Effector memory CD4-positive, alpha-beta T cell (primary cell): ENCODE results near the gene RSPH9.

ENCODE experiments used
- DNase-seq, 3 donors: peaks; one replicate each; pipeline ENCODE4 v3.0.0-alpha.2; 2020
- H3K27ac ChIP-seq: 2 replicates; pipeline ENCODE4 v1.7.0; 2013; ENCODE audit warnings: mild to moderate bottlenecking, low read length, moderate library complexity; ENCODE audit not compliant: insufficient read depth, poor library complexity, severe bottlenecking
- H3K27me3 ChIP-seq: replicated peaks from 2 replicates; pipeline ENCODE4 v1.7.0; 2013; ENCODE audit warnings: mild to moderate bottlenecking, low read length; ENCODE audit not compliant: insufficient read depth, control insufficient read depth, poor library complexity, severe bottlenecking
- H3K36me3 ChIP-seq: 2 replicates; pipeline ENCODE4 v1.7.0; 2013; ENCODE audit warnings: mild to moderate bottlenecking, low read length, moderate library complexity; ENCODE audit not compliant: control insufficient read depth, insufficient read depth
- H3K4me1 ChIP-seq: 2 replicates; pipeline ENCODE4 v1.7.0; 2013; ENCODE audit warnings: low read length, mild to moderate bottlenecking; ENCODE audit not compliant: control insufficient read depth, insufficient read depth, poor library complexity, severe bottlenecking
- H3K4me3 ChIP-seq: 2 replicates; pipeline ENCODE4 v1.7.0; 2013; ENCODE audit warnings: low read length, low read depth, mild to moderate bottlenecking; ENCODE audit not compliant: insufficient read depth, poor library complexity, severe bottlenecking
- H3K9me3 ChIP-seq: 2 replicates; pipeline ENCODE4 v1.7.0; 2013; ENCODE audit warnings: mild to moderate bottlenecking, low read length, moderate library complexity; ENCODE audit not compliant: control insufficient read depth

RSPH9 gene

GRCh38 chr6:43674291-43674690 is 29.5 kb downstream of the RSPH9 start:
- Histone ChIP-seq H3K4me3 (no peak overlapping the region), H3K4me1 (no peaks in the 10 kb centered on the region), H3K36me3 (peaks cover 87% of the 10 kb centered on the region), H3K27ac (no peak overlapping the region), H3K9me3 (no peaks in the 10 kb centered on the region), H3K27me3 (no peaks in the 10 kb centered on the region)
- no peak for DNase-seq

DNA sequence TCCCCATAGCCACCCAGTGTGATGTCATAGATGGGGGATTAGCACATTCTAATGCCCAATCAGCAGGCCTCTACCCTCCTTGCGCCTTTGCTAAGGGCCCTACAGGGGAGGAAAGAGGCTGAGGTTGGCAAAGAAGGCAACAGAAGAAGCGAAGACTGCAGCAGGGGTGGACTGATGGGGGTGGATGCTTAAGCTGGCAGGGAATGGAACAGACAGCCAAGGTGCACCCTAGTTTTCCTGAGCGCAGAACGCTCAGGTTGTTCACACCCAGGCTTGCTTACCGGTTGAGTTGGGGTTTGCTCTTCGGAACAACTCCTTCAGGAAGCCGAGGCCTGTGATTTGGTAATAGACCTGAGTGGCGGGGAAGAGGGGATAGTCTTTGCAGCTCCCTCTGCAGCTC is 30.1 kb downstream of the RSPH9 start:
- no peak overlapping the region for H3K27ac ChIP-seq
- H3K36me3 ChIP-seq = peaks cover 93% of the 10 kb centered on the region

DNA sequence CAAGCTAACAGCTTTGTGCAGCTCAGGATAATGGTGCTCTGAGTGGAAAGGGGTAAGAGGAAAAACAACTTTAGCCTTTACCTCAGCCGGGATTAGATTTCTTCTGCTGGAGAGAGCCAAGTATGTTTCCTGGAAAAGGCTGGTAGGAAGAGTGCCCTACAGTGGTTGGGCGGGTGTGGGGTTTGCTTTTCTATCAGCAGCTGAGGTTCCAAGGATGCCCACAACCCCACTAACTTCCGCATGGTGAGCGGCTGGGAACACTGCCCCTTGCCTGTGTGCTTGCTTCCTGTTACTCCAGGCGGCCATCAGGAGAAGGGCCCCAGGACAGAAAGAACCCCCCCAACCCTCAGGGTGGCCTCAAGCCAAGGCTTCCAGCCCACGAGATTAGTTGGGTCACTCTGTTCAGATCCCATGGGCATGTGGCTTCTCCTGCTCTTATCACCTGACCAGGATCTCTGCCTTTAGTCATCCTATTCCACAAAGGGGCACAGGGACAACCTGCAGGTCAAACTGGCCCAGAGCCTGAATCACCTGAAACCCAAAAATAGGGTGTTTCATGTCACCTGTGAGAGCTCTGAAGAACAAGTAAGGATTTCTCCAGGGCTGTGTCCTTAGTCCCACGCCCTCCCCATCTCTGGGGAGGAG is 32.2 kb downstream of the RSPH9 start:
- no peak for DNase-seq
- H3K9me3 ChIP-seq = no peaks in the 10 kb centered on the region
- H3K4me1 ChIP-seq = no peaks in the 10 kb centered on the region
- H3K27me3 ChIP-seq = no peaks in the 10 kb centered on the region
- no peak overlapping the region for H3K4me3 ChIP-seq
- no peak overlapping the region for H3K27ac ChIP-seq
- H3K36me3 ChIP-seq = peaks cover 97% of the 10 kb centered on the region

More for the DNA sequence above, 30.1 kb downstream of the RSPH9 start:
- no peak for DNase-seq
- no peaks in the 10 kb centered on the region for H3K4me1 ChIP-seq
- no peaks in the 10 kb centered on the region for H3K9me3 ChIP-seq
- no peak overlapping the region for H3K4me3 ChIP-seq
- no peaks in the 10 kb centered on the region for H3K27me3 ChIP-seq

DNA sequence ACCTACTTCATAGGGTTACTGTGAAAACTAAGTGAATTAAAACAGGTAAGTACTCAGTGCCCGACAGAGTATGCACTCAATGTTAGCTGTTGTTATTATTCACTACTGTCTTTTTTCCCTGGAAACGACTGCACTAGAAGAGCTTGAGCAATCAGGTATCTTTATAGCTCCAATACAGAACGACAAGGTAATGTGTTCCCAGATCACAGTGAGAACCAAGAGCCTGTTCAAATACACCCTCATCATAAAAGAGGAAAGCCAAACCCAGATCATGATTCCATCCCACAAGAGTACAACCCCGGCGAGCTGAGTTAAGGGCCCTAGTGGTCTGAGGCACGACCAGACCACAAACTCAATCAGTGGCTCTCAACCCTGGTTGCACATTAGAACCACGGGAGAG is 32.9 kb downstream of the RSPH9 start:
- Histone ChIP-seq H3K36me3 (peaks cover 91% of the 10 kb centered on the region), H3K27ac (no peak overlapping the region), H3K4me3 (no peak overlapping the region), H3K27me3 (no peaks in the 10 kb centered on the region), H3K4me1 (no peaks in the 10 kb centered on the region), H3K9me3 (no peaks in the 10 kb centered on the region)
- DNase-seq = no peak

- H3K4me1 ChIP-seq = no peaks in the 10 kb centered on the region
- H3K4me3 ChIP-seq = no peak overlapping the region
- no peaks in the 10 kb centered on the region for H3K9me3 ChIP-seq
- no peak for DNase-seq
- H3K27ac ChIP-seq = no peak overlapping the region
- no peaks in the 10 kb centered on the region for H3K27me3 ChIP-seq
- peaks cover 85% of the 10 kb centered on the region for H3K36me3 ChIP-seq
These were observed 33.5 kb downstream of the RSPH9 start for GRCh38 chr6:43678341-43678740.

- Histone ChIP-seq H3K9me3 (no peaks in the 10 kb centered on the region), H3K36me3 (peaks cover 78% of the 10 kb centered on the region), H3K27me3 (no peaks in the 10 kb centered on the region), H3K4me3 (no peak overlapping the region), H3K4me1 (no peaks in the 10 kb centered on the region), H3K27ac (no peak overlapping the region)
- DNase-seq = no peak
These were observed 34.2 kb downstream of the RSPH9 start for GRCh38 chr6:43679057-43679456.

GRCh38 chr6:43680308-43681200 is 35.7 kb downstream of the RSPH9 start:
- peaks cover 67% of the 10 kb centered on the region for H3K36me3 ChIP-seq
- H3K4me3 ChIP-seq = no peak overlapping the region
- H3K27ac ChIP-seq = no peak overlapping the region
- no peaks in the 10 kb centered on the region for H3K27me3 ChIP-seq
- H3K9me3 ChIP-seq = no peaks in the 10 kb centered on the region
- no peak for DNase-seq
- no peaks in the 10 kb centered on the region for H3K4me1 ChIP-seq

GRCh38 chr6:43681303-43681702 is 36.5 kb downstream of the RSPH9 start:
- Histone ChIP-seq H3K9me3 (no peaks in the 10 kb centered on the region), H3K27ac (no peak overlapping the region), H3K4me1 (peaks cover under 1% of the 10 kb centered on the region), H3K36me3 (peaks cover 59% of the 10 kb centered on the region), H3K27me3 (no peaks in the 10 kb centered on the region), H3K4me3 (no peak overlapping the region)
- no peak for DNase-seq

- Histone ChIP-seq H3K4me1 (peaks cover 10% of the 10 kb centered on the region), H3K9me3 (no peaks in the 10 kb centered on the region), H3K27me3 (no peaks in the 10 kb centered on the region), H3K27ac (no peak overlapping the region), H3K4me3 (no peak overlapping the region), H3K36me3 (peaks cover 43% of the 10 kb centered on the region)
- no peak for DNase-seq
These were observed 38.0 kb downstream of the RSPH9 start for GRCh38 chr6:43682724-43683429.
